HG02571 (cell line): ENCODE results near the gene EIF2B5.
A peak's percentile ranks its signal among the peaks of the same experiment; 100 is the strongest.

Source experiments
- ATAC-seq: cut with Tn5 transposase; IDR thresholded peaks from one replicate; pipeline ENCODE4 v1.9.1; 2021; ENCODE audit warnings: mild to moderate bottlenecking, moderate library complexity; ENCODE audit not compliant: unreplicated experiment

EIF2B5 gene

DNA sequence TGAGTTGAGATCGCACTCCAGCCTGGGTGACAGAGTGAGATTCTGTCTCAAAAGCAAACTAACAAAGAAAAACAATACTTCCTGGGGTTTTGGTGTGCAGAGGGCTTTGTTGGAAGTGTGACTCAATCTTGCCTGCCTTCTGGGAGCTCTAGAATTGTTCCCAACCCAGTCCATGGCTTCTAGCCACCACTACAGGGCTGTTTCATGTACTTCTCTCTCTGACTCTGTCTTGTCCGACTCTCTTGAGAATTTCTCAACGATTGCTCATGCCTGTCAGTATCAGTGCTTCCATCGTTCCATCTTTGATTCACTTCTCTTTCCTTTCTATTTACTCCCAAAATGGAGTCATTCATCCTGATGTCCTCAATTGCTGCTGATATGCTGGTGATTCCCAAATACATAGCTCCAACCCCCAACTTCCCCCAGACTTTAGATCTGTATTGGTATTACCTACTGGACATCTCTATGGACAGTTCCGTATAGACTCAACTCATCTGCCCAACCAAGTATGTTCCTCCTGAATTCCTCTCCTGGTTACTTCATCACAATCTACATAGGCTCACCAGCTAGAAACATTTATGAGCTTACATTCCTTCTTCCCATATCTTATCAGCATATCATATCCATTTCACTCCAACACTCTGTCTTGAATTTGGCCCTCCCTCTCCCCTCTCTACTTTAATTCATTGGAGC lies 37.7 kb downstream of the EIF2B5 start:
- ATAC-seq = no peak

DNA sequence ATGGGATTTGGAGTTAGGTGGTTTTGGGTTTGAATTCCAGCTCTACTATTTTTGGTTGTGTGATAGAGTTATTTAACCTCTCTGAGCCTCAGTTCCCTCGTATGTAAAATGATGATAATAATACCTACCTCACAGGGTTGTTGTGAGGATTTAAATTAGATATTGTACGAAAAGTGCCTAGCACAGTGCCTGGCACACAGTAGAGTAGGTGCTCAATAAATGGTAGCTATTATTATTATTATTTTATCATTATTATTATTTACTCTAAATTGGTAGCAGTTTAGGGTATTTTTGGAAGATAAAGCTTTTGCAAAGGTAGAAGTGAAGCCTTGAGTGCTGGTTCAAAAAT lies 38.2 kb downstream of the EIF2B5 start:
- ATAC-seq = no peak

- no peak for ATAC-seq
Measured at GRCh38 chr3:184174284-184174645, 39.1 kb downstream of the EIF2B5 start.

DNA sequence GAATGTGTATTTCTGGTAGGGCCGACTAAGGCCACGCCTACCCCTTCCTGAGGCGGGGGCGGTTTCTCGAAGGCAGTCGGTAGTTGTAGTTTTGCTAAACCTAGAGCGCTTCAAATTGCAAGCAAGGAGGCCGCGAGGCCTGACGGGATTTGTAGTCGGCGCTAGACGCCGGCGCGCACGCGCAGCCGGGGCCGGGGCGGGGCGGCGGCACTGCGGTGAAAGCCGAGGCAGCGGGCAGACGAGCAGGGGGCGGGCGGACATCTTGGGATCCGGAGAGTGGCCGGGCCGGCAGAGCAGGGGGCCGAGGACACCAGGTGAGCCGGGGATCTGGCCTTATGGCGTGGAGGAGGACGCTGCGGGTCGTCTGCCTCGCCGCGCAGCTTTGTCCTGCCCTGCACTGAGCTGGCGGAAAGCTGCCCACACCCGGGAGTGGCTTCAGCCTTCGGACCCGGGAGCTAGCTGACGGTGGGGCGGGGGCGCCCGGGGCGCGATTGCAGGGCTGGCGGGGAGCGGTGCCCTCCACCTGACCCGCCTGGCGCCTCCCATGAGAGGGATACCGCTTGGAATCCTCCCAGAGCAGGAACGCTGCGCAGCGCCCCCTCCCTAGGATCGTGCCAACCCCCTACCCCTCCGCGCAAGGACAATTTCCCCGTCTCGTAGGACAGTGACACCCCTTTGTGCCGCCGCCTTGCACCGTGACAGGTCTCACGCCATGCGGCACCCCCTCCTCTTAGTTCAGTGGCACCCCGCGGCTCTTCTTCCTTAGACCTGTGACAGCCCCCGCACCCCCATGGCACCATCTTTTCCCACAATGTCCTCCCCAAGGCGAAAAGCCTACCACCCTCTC lies 39.7 kb downstream of the EIF2B5 start, which contains the start of gene AP2M1:
Gene AP2M1, plus strand, starts transcription at position 210 of the 847 bp plus-strand sequence. CDS start 2,139 bp downstream, outside the sequence.
- ATAC-seq = peak; percentile 92

GRCh38 chr3:184175506-184175905 lies 40.3 kb downstream of the EIF2B5 start:
- ATAC-seq = no peak

DNA sequence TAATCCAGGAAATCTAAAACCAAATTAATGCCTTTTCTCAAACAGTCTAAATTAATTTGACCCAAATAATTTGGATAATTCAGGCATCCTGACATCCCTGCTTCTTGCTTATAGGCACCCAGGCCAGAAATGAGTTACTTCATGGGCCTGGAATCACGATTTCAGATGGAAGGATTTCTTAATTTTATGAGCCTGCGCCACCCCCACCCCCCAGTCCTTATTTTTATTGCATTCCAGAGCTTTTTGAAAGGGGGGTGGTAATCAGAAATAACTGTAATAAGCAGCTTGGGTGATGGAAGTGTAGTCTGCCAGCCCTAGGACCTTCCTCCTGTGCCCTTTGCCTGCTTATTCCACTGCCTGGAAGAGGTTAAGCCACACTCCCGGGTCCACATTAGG lies 40.8 kb downstream of the EIF2B5 start:
- no peak for ATAC-seq

DNA sequence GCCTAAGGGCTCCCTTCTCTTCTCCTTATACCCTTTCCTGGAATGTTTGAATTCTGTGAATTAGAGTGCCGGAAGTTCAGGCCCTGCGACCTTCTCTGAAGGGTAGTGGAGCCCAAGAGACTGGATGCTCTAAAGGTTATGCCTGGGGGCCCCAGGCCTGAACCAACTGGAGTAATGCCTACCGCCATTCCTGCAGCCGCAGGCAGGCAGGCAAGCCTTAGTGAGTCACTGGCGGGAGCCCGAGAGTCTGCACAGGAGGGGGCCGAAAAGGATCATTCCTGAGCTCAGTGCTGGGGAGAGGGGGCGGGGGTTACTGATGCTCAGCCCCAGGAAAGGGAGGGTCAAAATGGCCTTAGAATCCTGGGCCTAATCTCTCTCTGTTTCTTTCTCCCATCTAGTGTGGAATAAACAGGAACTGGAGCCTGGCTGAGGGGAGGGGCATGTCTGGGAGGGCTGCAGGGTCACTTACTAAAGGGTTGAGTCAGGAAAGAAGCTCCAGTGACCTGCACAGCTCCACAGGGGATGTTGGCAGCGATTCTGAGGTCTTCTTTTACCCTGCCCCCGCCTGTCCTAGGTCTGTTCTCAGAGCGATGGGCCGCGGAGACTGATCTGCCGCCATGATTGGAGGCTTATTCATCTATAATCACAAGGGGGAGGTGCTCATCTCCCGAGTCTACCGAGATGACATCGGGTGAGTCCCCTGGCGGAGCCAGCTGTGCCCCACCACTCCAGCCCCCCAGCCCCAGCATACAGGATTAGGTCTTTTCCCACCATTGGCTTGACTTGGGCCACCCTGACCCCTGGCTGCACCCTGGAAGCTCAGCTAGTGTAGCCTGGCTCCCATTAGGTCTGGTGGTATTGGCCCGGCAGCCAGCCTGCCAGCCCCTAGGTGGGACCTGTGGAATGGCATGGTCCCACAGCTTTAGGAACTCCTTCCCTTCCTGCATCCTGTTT lies 41.5 kb downstream of the EIF2B5 start:
- ATAC-seq = no peak

DNA sequence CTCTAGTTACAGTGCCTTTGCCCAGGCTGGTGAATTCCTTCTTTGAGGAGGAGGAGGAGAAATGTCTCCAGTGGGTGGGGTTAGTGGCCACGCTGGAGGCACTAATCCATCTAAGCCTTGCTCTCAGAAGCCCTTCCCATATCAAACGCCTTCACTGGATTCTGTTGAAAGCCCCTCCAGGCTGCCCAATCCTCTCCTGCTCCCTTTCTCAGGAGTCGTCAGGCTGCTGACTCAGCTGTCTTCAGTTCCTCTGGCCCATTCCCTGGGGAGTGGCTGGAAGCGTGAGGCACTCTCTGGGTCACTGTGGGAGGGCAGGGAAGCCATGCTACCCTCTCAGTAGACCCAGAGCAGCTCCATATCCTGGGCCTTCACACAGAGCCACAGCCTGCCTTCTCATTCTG lies 42.2 kb downstream of the EIF2B5 start:
- no peak for ATAC-seq

- ATAC-seq = no peak
Measured at GRCh38 chr3:184177767-184178306, 42.7 kb downstream of the EIF2B5 start.

- no peak for ATAC-seq
Measured at GRCh38 chr3:184178521-184179138, 43.5 kb downstream of the EIF2B5 start.

DNA sequence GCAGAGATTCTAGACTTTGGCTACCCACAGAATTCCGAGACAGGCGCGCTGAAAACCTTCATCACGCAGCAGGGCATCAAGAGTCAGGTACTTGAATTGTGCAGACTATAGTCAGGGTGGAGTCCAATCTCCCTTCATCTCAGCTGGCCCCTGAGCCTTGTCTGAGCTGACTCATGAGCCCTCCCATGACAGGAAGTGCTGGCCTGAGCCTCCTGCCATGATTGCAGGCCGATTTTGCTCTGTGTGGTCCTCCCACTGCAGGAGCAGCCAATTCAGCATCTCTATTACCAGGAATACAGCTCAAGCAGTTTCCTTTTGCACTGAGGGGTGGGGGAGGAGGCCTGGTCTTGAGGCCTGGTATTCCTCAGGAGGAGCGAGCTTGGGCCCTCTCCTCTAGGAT lies 45.0 kb downstream of the EIF2B5 start:
- ATAC-seq = no peak

DNA sequence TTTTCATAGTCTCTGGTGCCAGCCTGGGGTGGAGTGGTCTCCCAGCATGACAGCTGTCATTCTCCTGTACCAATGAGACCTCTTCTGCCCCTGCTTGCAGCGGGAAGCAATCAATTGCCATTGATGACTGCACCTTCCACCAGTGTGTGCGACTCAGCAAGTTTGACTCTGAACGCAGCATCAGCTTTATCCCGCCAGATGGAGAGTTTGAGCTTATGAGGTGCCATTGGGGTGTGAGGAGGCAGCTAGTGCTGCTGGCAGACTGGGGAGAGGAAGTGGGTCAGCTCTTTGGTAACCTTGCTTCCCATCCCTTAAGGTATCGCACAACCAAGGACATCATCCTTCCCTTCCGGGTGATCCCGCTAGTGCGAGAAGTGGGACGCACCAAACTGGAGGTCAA lies 46.4 kb downstream of the EIF2B5 start:
- ATAC-seq = no peak

GRCh38 chr3:184183679-184184078 lies 48.5 kb downstream of the EIF2B5 start:
- ATAC-seq = no peak

- no peak for ATAC-seq
Measured at GRCh38 chr3:184184546-184185230, 49.5 kb downstream of the EIF2B5 start.

DNA sequence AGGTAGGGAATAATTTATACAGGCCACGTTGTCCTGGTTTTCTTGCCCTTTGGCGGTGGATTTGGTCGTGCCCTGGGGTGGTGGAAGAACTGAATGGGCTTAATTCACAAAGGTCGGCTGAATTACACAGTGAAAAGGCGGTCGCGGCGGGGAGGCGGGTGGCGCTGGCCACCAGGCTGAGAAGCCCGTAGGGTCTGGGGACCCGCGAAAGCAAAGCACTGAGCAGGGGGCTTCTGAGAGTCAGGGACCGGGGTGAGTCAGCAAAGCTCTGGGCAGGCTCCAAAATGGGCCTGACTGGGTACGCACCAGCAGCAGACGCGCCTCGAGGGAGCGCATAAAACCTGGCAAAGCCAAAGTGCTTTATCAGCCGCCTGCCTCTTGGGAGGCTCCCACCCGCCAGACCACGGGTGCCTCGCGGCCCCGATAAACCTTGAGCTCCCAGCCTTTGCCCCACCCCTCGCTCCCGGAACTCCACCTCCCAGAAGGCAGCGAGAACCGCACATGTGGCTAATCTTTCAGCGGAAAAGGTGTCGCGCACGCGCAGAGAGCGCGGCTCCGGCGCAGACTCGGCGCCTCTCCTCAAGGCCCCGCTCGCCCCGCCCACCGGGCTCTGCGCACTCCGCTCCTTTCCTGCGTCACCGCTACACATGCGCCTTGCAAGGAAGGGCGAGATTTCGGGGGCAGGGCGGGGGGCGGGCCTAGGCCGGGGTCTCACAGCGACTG lies 50.5 kb downstream of the EIF2B5 start:
- ATAC-seq = peak; percentile 92

- peak; percentile 20 for ATAC-seq
Measured at GRCh38 chr3:184186184-184186901, 51.2 kb downstream of the EIF2B5 start, which contains the start of gene ABCF3. ABCF3 (plus strand) TSS chr3:184186199; CDS start chr3:184186208, 9 bp downstream.

DNA sequence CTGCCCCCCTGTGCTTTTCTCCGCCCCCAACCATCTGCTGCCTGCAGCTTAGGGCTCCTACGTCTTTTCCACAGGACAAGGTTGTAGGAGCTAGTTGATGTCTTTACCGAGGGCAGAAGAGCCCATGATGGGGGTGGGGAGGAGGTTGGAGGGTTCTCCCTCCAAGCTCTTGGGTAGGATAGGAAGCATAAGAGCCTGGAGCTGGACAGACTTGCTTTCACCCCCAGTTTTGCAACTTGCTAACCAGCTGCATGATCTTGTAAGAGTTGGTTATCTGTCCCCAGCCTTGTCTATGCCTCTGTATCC lies 51.7 kb downstream of the EIF2B5 start:
- no peak for ATAC-seq

- no peak for ATAC-seq
Measured at GRCh38 chr3:184188080-184188479, 52.9 kb downstream of the EIF2B5 start.

- no peak for ATAC-seq
Measured at GRCh38 chr3:184189421-184189820, 54.3 kb downstream of the EIF2B5 start.
